Epidermal melanocyte (primary cell): Measurements from ENCODE around the gene TRIP4.
"Not testable (repeated sequence)": the region's sequence is repeated elsewhere in the genome, so short reads cannot be mapped to it uniquely, and the experiment has no call there.

Source experiments
- DNase-seq: peaks from one replicate; pipeline ENCODE4 v3.0.0; 2011; ENCODE audit warnings: low spot score; ENCODE audit not compliant: insufficient read length

Gene TRIP4

GRCh38 chr15:64387562-64388168, at the start of gene TRIP4:
Gene TRIP4 (plus strand): TSS chr15:64387836. CDS start chr15:64387864, 28 bp downstream.
- peak; percentile 86 for DNase-seq

DNA sequence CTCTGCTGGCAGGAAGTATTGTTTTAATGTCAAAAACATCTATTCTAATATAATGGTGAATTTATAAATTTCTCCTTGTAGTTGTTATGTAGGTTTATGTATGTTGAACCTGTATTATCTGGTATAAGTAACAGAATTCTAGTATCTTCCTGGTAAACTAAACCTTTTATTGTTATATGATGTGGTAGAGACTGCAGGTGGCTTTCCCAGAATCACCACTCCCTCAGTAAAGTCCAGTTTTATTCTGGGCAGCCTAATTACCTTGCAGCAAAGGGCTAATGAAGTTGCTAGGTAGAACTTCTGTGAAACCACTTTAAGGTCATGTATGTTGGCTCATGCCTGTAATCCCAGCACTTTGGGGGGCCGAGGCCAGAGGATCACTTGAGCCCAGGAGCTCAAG, 47.3 kb upstream of the TRIP4 start:
- no peak for DNase-seq

- DNase-seq: no peak
These were observed 45.7 kb upstream of the TRIP4 start for GRCh38 chr15:64341961-64342360.

DNA sequence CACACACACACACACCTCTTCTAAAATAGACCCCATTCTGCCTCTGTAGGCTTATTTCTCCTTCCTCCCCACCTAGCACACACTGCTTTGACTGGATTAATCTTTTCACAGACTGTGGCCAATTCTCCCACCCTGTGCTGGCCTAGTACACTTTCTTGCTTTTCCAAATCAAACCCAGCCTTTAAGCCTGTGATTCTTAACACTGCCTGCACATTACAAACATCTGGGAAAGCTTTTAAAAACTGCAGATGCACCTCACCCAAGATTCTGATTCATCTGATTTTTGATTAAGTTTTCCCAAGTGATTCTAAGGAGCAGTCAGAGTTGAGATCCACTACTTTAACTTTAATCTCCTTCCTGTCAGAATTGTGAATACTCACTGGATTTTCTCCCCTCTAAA, 44.4 kb upstream of the TRIP4 start:
- DNase-seq: no peak

DNA sequence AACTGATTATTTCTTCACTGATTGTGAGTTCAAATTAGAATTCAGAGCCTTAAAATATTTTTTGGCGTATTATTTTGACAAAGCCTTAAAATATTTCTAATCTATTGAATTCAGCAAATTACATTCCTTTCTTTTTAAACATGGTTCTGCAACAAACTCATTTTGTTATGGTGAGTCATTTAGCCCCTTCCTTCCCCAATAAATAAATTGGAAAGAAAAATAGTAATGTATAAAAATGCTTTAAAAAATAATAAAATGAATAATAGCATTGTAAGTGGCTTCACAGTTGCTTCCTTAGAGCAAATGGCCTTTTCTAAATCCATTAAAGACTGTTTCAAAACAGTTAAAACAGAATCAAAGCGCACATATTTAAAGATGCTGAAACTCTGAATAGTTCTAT, 43.8 kb upstream of the TRIP4 start:
- DNase-seq: no peak

GRCh38 chr15:64344651-64345294, 42.9 kb upstream of the TRIP4 start:
- DNase-seq: no peak

DNA sequence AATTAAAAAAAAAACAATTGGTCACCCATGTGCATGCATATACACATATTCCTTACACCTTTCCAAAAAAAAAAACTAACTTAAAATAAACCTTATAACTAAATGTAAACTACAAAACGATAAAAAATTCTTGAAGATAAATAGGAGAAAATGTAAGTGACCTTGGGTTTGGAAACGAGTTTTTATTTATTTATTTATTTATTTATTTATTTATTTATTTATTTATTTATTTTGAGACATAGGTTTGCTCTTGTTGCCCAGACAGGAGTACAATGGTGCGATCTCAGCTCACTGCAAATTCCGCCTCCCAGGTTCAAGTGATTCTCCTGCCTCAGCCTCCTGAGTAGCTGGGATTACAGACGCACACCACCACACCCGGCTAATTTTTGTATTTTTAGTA, 41.4 kb upstream of the TRIP4 start:
- not testable (repeated sequence) for DNase-seq

GRCh38 chr15:64348455-64348854, 39.2 kb upstream of the TRIP4 start:
- DNase-seq: no peak

DNA sequence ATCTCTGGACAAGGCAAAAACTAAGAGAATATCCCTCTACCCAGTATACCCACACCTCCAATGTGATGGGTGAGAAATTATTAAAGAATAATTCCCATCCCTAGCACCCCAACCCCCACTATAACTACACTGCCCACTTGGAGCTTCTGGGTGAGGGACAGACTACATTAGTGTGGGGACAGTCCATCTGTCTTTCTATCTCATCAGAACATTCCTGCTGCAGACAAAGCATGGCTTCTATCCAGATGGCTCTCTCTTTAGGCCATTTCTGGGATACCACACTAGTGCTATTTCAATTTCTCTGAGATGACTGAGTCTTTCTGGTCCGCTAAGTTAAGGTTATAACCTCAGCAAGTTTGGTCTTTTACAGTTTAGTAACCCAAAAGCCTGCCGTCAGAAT, 38.3 kb upstream of the TRIP4 start:
- DNase-seq: no peak

DNA sequence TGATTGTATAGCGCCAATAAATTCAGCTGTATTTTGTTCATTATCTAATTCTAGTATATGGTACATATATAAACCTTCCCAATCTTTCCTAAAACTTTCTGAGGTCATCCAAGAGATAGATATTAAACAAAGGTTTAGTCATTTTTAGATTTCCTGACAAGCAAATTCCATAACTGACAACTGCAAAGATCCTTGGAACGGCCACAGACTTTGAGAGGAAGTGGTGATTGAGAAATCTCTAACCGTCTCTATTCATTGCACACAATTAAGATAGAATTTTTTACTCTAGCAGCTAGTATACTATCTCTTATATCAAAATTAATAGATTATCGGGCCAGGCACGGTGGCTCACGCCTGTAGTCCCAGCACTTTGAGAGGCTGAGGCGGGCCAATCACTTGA, 36.4 kb upstream of the TRIP4 start:
- no peak for DNase-seq

GRCh38 chr15:64354688-64355344, 32.8 kb upstream of the TRIP4 start:
- DNase-seq: no peak

DNA sequence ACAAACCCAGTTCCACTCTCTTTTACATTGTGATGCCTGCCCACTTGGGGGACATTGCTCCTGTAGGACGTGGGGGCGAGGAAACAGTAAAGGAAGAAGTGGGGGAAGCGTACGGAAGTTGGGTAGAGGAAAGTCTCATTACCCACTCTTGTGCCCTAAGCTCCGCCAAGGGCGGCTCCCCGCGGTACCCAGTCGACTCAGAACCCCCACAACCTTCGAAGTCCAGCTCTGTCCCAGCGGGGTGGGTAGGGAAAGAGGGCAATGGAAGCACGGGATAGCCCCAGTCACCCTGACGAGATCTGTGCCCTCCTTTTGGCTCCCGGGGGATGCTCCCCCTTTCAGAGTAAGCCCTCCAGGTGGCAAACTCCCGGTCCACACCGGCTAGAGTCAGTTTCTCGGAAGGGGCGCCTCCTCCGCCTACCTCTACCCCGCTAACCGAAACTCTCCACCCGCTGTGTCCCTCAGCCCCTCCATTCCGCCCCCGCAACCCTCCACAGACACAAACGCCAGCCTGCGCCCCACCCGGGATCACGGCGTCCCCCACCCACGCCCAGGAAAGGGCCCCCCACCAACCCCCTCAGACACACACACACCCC, 32.2 kb upstream of the TRIP4 start:
- DNase-seq: no peak

- DNase-seq: peak; percentile 68
These were observed 31.5 kb upstream of the TRIP4 start, which contains the start of gene CSNK1G1 for GRCh38 chr15:64355944-64356709. Gene CSNK1G1 (minus strand): TSS chr15:64356173. CDS start chr15:64300499, 55,674 bp downstream.

DNA sequence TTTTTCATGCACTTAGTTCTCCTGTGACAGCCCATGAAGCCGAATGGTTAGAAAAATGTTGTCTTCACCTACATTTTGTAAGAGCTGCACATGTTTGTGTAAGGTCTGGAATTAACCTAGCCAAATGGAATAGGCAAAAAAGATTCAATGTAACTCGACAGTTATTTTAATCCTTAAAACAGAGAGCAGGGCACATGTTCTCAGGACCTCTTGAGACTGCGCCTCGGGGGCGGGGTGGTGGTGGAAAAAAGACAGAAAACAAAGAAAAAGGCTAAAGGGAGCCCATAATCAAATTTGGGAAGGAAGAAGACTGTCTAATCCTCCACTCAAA, 31.0 kb upstream of the TRIP4 start:
- DNase-seq: no peak

DNA sequence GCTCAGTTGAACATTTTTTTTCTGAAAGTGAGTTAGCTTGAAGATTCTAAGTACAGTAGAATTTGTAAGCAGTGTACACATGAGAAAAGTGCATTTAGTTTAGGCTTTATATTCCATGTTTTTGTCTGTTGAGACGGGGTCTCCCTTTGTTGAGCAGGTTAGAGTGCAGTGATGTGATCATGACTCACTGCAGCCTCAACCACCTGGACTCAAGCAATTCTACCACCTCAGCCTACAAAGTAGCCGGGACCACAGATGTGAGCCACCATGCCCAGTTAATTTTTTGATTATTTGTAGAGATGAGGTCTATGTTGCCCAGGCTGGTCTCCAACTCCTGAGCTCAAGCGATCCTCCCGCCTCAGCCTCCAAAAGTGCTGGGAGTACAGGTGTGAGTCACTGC, 26.4 kb upstream of the TRIP4 start:
- DNase-seq: no peak

- DNase-seq: no peak
These were observed 18.5 kb upstream of the TRIP4 start for GRCh38 chr15:64369078-64369607.

GRCh38 chr15:64371383-64371782, 16.3 kb upstream of the TRIP4 start:
- DNase-seq: not testable (repeated sequence)

DNA sequence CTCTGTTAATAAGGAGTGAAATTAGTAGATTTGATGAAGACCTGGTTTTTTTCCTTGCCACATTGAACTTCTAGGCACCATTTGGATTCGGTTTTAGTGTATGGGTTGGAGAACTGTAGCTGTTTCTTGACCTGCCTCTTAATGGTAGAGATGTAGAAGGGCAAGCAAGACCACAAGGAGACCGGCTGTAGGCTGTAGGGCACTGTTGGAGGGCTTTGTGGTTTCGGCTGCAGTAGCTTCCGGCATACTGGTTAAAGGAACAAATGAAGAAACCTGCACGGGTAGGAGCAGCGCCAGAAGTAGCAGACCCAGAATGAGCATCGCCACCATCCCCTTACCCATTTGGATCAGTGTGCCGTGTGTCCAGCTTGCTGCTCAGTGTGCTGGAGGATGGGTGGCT, 14.3 kb upstream of the TRIP4 start:
- DNase-seq: no peak

DNA sequence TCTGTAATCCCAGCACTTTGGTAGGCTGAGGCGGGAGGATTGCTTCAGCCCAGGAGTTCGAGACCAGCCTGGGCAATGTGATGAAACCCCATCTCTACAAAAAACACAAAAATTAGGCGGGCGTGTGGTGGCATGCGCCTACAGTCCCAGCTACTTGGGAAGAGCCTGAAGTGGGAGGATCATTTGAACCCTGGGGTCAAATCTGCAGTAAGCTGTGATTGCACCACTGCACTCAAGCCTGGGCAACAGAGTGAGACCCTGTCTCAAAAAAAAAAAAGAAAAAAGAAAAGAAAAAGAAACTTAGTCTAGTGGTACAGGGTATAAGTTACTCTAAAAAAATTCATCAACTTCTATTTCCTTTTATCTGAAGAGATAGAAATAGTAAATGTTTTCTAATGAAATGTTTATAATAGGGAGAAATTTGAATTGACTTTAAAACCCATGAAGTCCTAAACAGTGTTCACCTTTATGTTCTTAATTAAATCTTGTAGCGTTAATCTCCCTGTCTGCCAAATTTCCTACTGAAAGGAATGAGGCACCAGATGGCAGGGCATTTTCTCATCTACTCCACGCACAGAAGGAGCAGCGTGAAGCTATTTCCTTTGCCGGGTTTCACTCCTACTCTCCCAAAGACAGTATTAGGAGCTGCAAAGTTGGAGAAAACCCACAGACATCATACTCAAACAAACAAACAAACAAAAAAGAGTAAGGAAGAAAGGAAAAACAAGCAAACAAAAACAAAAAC, 8.2 kb upstream of the TRIP4 start:
- no peak for DNase-seq

DNA sequence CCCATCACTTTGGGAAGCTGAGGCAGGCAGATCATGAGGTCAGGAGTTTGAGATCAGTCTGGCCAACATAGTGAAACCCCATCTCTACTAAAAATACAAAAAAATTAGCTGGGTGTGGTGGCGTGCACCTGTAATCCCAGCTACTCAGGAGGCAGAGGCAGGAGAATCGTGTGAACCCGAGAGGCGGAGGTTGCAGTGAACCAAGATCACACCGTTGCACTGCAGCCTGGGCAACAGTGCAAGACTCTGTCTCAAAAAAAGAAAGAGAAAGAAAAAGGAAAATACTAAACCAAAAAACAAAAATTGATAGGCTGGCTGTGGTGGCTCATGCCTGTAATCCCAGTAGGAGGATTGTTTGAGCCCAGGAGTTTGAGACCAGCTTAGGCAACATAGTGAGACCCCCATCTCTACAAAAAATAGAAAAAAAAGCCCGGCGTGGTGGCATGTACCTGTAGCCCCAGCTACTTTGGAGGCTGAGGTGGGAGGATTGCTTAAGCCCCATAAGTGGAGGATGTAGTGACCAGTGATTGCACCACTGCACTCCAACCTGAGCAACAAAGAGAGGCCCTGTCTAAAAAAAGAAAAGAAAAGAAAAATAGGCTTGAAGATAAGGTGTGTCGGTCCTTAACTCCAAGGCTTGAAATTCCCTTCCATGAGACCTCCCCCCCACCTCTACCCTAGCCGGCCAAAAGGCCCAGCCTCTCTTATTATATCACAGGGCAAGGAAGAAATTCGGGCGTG, 7.3 kb upstream of the TRIP4 start:
- not testable (repeated sequence) for DNase-seq
